ENCODE measurements around the gene MREG.

- TF ChIP-seq POLR2A (IDR thresholded peaks at IDR 0.05): no peak
- no peak for TF ChIP-seq CTCF (IDR thresholded peaks at IDR 0.05)
- TF ChIP-seq POLR2AphosphoS5 (IDR thresholded peaks at IDR 0.05): no peak
Observed at GRCh38 chr2:215952860-215953637, 60.3 kb downstream of the MREG start.

All from sigmoid colon (tissue), 4 donors.